Muscle layer of duodenum (tissue), 2 donors: Measurements from ENCODE around the gene RAD51B.

Experiments used
- H3K27ac ChIP-seq: one replicate; pipeline ENCODE4 v1.7.0; 2013; ENCODE audit warnings: mild to moderate bottlenecking, low read length
- H3K27me3 ChIP-seq: one replicate; pipeline ENCODE4 v1.7.0; 2013; ENCODE audit warnings: low read depth, mild to moderate bottlenecking, control low read depth, low read length
- H3K36me3 ChIP-seq, 2 donors: one replicate each; pipeline ENCODE4 v1.7.0; 2013; ENCODE audit warnings: low read length in 2 of 2, control low read depth in 1 of 2, mild to moderate bottlenecking in 1 of 2; ENCODE audit not compliant: insufficient read depth in 2 of 2, control insufficient read depth in 1 of 2
- H3K4me1 ChIP-seq, 2 donors: one replicate each; pipeline ENCODE4 v1.7.0; 2013; ENCODE audit warnings: low read length in 2 of 2, mild to moderate bottlenecking in 2 of 2, control low read depth in 1 of 2, moderate library complexity in 1 of 2; ENCODE audit not compliant: insufficient read depth in 2 of 2, control insufficient read depth in 1 of 2
- H3K4me3 ChIP-seq, 2 donors: one replicate each; pipeline ENCODE4 v1.7.0; 2013; ENCODE audit warnings: low read length in 2 of 2, low read depth in 1 of 2, mild to moderate bottlenecking in 1 of 2
- H3K9me3 ChIP-seq, 2 donors: one replicate each; pipeline ENCODE4 v1.7.0; 2013; ENCODE audit warnings: low read length in 2 of 2, control low read depth in 1 of 2, mild to moderate bottlenecking in 1 of 2; ENCODE audit not compliant: control insufficient read depth in 1 of 2
- donor health status: healthy.

Gene RAD51B

DNA sequence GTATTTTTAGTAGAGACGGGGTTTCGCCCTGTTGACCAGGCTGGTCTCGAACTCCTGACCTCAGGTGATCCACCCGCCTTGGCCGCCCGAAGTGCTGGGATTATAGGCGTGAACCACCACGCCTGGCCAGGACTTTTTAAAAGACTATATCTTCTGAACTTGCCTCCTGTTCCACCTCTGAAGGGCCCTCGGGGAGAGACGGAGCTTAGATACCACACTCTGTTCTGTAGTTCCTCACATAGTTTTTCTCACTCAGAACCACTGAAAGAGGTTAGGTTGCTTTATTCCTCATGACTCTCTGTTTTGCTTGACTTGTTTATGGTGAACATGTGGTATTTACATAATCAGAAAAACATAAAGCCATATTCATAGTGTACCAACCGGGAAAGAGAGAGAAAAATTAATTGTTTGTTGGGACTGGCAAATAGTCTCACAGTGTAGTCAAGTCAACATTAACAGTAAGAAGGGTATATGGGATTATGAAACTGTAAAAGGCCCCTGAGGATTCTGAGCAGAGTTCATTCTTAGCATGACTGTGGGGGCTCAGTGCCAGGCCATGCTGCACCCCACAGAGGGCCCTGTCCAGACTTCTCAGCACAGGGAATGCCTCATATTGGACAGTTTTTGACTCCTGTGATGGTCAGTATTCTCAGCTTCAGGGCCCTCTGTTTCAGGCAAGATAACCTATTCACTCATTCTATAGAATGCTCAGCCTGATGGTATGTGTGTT is 631.0 kb downstream of the RAD51B start:
- H3K27ac ChIP-seq, result peak overlapping the region; percentile 24
- no peak overlapping the region for H3K4me3 ChIP-seq
- peaks cover 5 to 10% of the 10 kb centered on the region in 2 donors for H3K9me3 ChIP-seq
- no peaks in the 10 kb centered on the region for H3K36me3 ChIP-seq
- H3K27me3 ChIP-seq, result no peaks in the 10 kb centered on the region
- peaks cover 0 to 22% of the 10 kb centered on the region in 2 donors for H3K4me1 ChIP-seq

DNA sequence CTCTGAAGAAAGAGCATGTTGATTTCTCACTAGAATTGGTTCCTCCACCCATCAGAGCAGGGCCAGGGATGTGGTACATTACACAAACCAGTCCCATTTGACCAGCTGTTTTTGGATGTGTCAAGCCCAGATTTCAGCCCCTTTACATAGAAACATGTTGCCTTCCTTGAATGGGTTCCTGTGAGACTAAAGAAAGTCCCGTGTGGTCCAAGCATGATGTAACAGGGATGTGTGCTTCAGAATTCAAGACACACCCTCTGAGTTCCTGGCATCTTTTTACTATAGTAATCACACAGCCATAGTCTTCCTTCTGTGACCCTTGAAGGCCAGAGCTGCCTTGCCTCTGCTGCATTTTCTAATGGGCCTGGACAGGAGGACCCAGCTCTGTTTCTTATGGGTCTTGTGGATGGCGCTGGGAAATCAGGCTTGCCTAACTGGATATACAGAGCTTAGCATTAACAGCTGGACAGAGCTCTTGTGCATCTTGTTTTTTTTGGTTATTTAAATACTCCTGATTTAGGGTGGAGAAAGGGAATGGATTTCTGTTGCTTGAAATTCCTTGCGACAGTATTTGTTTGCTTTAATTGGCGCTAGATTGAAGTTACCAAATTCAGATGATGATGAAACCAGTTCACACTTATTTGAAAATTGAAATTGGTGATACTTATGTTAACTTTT is 632.3 kb downstream of the RAD51B start:
- Histone ChIP-seq H3K27ac (peak overlapping the region; percentile 24), H3K4me3 (no peak overlapping the region), H3K27me3 (no peaks in the 10 kb centered on the region), H3K4me1 (peaks cover 0 to 22% of the 10 kb centered on the region in 2 donors), H3K36me3 (no peaks in the 10 kb centered on the region), H3K9me3 (peaks cover 5 to 10% of the 10 kb centered on the region in 2 donors)

DNA sequence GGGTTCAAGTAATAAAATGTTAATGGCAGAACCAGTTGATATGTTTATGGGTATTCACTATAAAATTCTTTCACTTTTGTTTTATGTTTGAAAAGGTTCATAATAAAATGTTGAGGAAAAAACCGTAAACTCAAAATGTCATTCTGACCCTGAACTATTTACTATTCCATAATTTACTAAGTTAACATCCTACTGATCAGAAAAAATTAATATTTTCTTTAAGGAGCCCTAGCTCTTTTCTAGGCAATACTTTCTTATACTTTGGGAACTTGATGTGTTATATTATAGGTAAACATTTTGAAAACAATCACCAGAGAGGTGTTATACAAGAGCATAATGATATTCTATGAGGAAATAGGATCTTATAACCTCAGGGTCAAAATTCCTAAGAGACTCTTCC is 638.7 kb downstream of the RAD51B start:
- Histone ChIP-seq H3K9me3 (peaks cover 5 to 10% of the 10 kb centered on the region in 2 donors), H3K27me3 (no peaks in the 10 kb centered on the region), H3K36me3 (no peaks in the 10 kb centered on the region), H3K4me3 (no peak overlapping the region), H3K27ac (no peak overlapping the region), H3K4me1 (peaks cover 8 to 9% of the 10 kb centered on the region in 2 donors)

DNA sequence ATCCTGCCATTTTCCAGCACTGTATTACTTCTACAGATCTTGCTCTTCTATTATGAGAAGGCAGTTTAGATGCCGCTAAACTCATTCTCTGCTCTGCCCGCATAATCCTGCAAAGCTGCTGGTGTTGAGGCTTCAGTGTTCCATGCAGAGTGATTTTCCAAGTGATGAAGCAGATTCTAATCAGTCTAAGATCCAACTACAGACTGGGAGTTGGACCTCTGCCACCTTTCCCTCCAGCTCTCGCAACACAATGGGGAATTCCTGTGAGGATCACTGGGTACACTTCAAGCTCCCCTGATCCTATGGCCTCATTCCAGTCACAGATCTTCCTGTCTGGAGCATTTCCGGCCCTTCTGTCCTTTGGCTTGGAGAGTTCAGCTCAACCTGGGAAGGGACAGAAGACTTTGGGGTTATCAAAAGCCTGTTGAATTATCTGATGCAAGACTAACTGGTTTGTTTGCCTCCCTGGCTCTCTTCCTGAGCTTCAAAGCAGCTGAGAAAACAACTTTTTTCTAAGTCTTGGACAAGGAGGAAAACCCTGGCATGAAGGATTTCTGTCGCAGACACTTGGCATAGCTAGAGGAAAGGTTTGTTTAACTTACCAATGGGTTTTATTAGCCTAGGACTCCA is 639.4 kb downstream of the RAD51B start:
- peaks cover 5 to 10% of the 10 kb centered on the region in 2 donors for H3K9me3 ChIP-seq
- peaks cover 8 to 9% of the 10 kb centered on the region in 2 donors for H3K4me1 ChIP-seq
- no peak overlapping the region for H3K4me3 ChIP-seq
- peak overlapping the region; percentile 26 for H3K27ac ChIP-seq
- H3K27me3 ChIP-seq, result no peaks in the 10 kb centered on the region
- no peaks in the 10 kb centered on the region for H3K36me3 ChIP-seq

DNA sequence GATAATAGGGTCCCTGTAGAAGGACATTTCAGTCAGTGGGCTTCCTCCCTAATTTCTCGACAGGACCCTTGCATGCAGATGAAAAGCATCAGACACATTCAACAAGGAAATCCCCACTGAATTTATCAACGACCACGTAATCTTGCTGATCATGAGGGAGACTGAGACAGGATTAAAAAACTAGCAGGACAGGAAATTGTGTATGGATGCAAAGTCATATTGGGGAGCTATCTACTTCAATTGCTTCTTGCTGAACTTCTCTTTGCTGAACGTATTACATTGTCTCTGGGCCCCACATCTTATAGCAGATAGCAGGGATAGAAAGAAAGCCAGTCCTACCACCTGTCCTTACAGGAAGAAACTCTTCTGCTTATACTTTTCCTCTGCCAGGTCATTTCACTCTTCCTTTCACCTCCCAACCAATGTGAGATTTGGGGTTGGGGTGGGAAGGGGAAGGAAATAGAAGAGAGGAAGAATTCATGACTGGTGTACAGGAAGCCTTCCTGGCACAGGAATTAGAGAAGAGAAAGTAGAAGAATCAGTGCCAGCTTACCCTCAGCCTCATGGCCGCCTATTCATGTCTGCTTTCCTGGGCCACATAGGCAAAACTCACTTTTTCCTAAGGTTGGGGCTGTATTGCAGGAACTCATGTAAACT is 640.0 kb downstream of the RAD51B start:
- no peaks in the 10 kb centered on the region for H3K27me3 ChIP-seq
- H3K4me1 ChIP-seq, result peaks cover 8 to 9% of the 10 kb centered on the region in 2 donors
- H3K36me3 ChIP-seq, result no peaks in the 10 kb centered on the region
- peak overlapping the region; percentile 26 for H3K27ac ChIP-seq
- no peak overlapping the region for H3K4me3 ChIP-seq
- H3K9me3 ChIP-seq, result peaks cover 4 to 6% of the 10 kb centered on the region in 2 donors

DNA sequence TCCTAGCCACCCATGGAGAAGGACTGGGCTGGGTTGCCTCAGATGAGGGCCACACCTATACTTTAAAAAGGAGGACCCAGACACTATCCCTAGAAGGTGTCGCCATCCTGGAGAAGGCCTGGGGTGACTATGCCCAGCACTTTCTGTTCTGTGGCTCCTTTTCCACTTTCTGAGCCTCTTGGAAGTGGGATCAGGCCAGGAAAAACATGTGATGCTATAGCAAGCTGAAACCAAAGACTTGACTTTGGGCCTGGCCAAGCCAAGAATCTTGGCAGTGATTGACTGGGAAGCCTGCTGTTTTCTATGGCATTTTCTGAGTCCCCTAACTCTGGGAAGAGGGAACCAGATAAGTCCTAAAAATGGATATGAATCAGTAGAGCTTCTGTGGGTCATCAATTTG is 641.0 kb downstream of the RAD51B start:
- H3K27ac ChIP-seq, result no peak overlapping the region

DNA sequence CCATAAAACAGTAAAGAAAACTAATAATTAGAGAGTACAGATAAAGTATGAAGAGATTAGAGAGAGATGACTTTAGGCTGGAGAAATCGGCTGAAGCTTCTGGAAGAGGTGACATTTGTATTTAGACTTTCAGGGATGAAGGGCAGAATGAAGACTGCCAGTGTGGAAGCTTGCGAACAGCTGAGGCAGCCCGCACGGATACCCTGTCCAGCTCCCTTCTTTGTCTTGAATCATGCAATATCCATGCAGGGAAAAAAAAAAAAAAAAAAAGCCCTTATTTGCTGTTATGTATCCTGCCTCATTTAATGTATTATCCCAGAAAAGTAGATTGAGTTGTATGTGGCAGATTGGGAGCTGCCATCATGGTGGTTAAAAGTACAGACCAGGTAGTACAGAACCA is 641.5 kb downstream of the RAD51B start:
- no peak overlapping the region for H3K4me3 ChIP-seq
- H3K27me3 ChIP-seq, result no peaks in the 10 kb centered on the region
- H3K4me1 ChIP-seq, result peaks cover 9 to 10% of the 10 kb centered on the region in 2 donors
- H3K36me3 ChIP-seq, result no peaks in the 10 kb centered on the region
- no peaks in the 10 kb centered on the region for H3K9me3 ChIP-seq
- H3K27ac ChIP-seq, result no peak overlapping the region

More for the DNA sequence above, 641.0 kb downstream of the RAD51B start:
- H3K4me3 ChIP-seq, result no peak overlapping the region
- peaks cover 8 to 9% of the 10 kb centered on the region in 2 donors for H3K4me1 ChIP-seq
- no peaks in the 10 kb centered on the region for H3K36me3 ChIP-seq
- H3K27me3 ChIP-seq, result no peaks in the 10 kb centered on the region
- H3K9me3 ChIP-seq, result no peaks in the 10 kb centered on the region

DNA sequence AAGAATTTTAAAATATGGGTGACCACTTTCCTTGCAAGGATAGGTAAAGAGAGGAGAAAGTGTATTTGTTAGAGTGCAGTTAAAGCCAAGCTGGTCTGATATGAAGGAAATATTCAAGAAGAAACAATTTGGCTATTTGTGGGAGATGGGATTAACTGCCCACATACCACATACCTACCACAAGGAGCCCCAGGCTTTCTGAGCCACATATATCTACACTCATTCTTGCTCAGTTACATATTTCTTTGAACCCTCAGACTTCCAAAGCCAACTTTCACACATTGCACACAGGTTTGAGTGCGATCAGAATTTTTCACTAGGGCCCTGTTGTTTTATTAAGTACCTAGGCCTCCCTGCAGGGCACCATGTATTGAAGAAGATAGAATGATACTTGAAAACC is 643.1 kb downstream of the RAD51B start:
- H3K4me3 ChIP-seq, result no peak overlapping the region
- H3K27me3 ChIP-seq, result no peaks in the 10 kb centered on the region
- H3K27ac ChIP-seq, result no peak overlapping the region
- peaks cover 9 to 13% of the 10 kb centered on the region in 2 donors for H3K4me1 ChIP-seq
- H3K36me3 ChIP-seq, result no peaks in the 10 kb centered on the region
- no peaks in the 10 kb centered on the region for H3K9me3 ChIP-seq

DNA sequence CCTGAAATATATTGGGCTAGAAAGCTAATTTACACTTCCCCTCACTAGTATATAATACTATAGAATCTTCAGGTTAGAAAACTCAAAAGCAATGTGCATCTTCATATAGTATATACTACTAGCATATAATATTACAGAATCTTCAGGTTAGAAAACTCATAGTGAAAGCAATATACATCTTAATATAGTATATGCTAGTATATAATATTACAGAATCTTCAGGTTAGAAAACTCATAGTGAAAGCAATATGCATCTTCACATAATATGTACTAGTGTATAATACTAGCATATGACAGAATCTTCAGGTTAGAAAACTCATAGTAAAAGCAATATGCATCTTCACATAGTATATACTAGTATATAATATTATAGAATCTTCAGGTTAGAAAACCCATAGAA is 643.7 kb downstream of the RAD51B start:
- H3K4me3 ChIP-seq, result no peak overlapping the region
- H3K27me3 ChIP-seq, result no peaks in the 10 kb centered on the region
- peaks cover 9 to 13% of the 10 kb centered on the region in 2 donors for H3K4me1 ChIP-seq
- no peaks in the 10 kb centered on the region for H3K9me3 ChIP-seq
- H3K27ac ChIP-seq, result no peak overlapping the region
- H3K36me3 ChIP-seq, result no peaks in the 10 kb centered on the region

DNA sequence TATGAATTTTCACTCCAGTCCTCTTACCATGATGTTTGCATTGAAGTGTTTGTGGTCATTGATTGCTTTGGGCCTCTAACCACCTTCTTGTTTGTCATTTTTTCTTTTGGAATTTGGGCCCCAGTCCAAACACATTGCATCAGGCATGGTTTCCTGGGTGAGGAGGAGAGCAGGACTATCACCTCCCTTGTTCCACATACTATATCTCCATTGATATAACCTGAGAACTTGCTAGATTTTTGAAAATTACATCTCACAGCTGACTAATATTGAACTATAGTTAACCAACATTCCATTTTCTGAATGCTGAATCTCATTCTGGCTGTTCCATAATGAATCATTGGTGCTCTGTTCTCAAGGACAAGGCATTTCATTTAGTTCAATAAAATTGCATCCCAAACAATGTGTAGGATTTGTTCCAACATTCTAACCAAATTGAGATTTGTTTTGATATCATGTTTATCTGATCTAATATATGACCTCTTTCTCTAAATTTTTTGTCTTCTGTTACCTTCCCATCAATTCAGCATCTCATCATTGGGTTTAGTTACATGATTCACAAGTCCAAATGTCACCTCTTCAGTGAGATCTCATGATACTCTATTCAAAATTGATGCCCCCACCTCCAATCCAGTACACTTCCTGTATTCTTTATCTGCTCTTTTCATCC is 644.3 kb downstream of the RAD51B start:
- H3K4me3 ChIP-seq, result no peak overlapping the region

More for the DNA sequence above, 644.3 kb downstream of the RAD51B start:
- Histone ChIP-seq H3K4me1 (peaks cover 7 to 11% of the 10 kb centered on the region in 2 donors), H3K9me3 (no peaks in the 10 kb centered on the region), H3K27ac (no peak overlapping the region), H3K36me3 (no peaks in the 10 kb centered on the region), H3K27me3 (no peaks in the 10 kb centered on the region)
